ENCODE results near the gene WDR82.

WDR82 gene

GRCh38 chr3:52218937-52219650, 59.4 kb downstream of the WDR82 start:
- TF ChIP-seq CTCF (IDR thresholded peaks at IDR 0.05; ENCODE audit: low read depth, low read length): no peak
- H3K4me3 ChIP-seq (ENCODE audit: low read depth, low read length): no peak overlapping the region

GRCh38 chr3:52218454-52218853, 60.0 kb downstream of the WDR82 start:
- no peak overlapping the region for H3K4me3 ChIP-seq (ENCODE audit: low read depth, low read length)
- no peak for TF ChIP-seq CTCF (IDR thresholded peaks at IDR 0.05; ENCODE audit: low read depth, low read length)

GRCh38 chr3:52218026-52218425, 60.4 kb downstream of the WDR82 start:
- no peak overlapping the region for H3K4me3 ChIP-seq (ENCODE audit: low read depth, low read length)

GRCh38 chr3:52217409-52217805, 61.0 kb downstream of the WDR82 start:
- TF ChIP-seq CTCF (IDR thresholded peaks at IDR 0.05; ENCODE audit: low read depth, low read length): no peak
- H3K4me3 ChIP-seq (ENCODE audit: low read depth, low read length): no peak overlapping the region

More at GRCh38 chr3:52218026-52218425, 60.4 kb downstream of the WDR82 start:
- TF ChIP-seq CTCF (IDR thresholded peaks at IDR 0.05; ENCODE audit: low read depth, low read length): no peak

- TF ChIP-seq CTCF (IDR thresholded peaks at IDR 0.05; ENCODE audit: low read depth, low read length): no peak
- no peak overlapping the region for H3K4me3 ChIP-seq (ENCODE audit: low read depth, low read length)
Measured at GRCh38 chr3:52216585-52217408, 61.7 kb downstream of the WDR82 start.

- no peak overlapping the region for H3K4me3 ChIP-seq (ENCODE audit: low read depth, low read length)
- no peak for TF ChIP-seq CTCF (IDR thresholded peaks at IDR 0.05; ENCODE audit: low read depth, low read length)
Measured at GRCh38 chr3:52215351-52215750, 63.1 kb downstream of the WDR82 start.

- no peak overlapping the region for H3K4me3 ChIP-seq (ENCODE audit: low read depth, low read length)
- no peak for TF ChIP-seq CTCF (IDR thresholded peaks at IDR 0.05; ENCODE audit: low read depth, low read length)
Measured at GRCh38 chr3:52213901-52214300, 64.5 kb downstream of the WDR82 start.

All from WI38 (cell line).